DMS114 treated with DMSO at 0.1 percent for 48 hours (cell line): ENCODE data around the gene GPR173.
A peak's percentile ranks its signal among the peaks of the same experiment; 100 is the strongest.

Source experiments
- DNase-seq: peaks from one replicate; lab custom pipeline; 2025; ENCODE audit not compliant: unreplicated experiment; lab: John Stamatoyannopoulos, UW

GPR173 gene

GRCh38 chrX:53071064-53071463 is 22.5 kb downstream of the GPR173 start:
- DNase-seq, result no peak

GRCh38 chrX:53071604-53072417 is 23.2 kb downstream of the GPR173 start:
- DNase-seq, result peak; percentile 45

DNA sequence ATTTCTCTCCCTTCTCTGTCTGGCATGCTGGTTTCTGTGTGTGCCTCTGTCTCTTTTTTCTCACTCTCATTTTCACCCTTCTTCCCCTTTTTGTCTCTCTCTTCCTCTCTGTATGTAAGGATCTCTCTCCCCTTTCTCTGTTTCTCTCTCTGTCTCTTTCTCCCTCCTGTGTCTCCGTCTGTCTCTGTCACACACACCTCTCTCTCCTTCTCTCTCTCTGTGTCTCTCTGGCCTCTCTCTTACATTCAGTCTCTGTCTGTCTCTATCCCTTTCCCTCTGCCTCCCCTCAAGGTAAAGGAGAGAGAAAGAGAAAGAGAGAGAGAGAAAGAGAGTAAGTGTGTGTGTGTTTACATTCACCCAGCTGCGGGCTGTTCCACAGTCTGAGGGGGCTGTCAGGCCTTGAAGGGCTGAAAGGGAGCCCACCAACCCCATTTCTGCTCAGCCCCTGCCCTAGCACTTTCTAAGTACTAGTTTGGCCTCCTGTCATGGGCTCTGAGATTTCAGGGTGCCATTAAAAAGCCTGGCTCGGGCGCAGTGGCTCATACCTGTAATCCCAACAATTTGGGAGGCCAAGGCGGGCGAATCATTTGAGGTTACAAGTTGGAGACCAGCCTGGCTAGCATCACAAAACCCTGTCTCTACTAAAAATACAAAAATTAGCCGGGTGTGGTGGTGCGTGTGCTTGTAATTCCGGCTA is 24.0 kb downstream of the GPR173 start:
- no peak for DNase-seq

DNA sequence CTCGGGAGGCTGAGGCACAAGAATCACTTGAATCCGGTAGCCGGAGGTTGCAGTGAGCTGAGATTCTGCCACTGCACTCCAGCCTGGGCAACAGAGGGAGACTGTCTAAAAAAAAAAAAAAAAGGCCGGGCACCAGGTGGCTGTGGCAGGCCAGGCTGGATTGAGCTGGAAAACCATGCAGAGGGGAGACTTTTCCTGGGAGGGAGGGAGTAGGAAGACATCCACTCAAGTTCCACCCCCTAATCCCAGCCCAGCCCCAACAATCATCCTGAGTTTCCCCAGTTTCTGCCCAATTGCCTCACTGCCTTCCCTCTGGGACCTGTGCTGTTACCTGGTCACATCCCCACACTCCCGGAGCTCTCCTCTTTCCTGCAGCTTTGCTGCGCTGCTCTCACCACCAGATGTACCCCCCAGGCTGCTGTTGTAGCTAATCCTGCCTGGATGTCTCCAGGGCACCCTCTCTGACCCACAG is 24.6 kb downstream of the GPR173 start:
- DNase-seq, result no peak

- DNase-seq, result no peak
Observed at GRCh38 chrX:53075011-53075410, 26.4 kb downstream of the GPR173 start.

DNA sequence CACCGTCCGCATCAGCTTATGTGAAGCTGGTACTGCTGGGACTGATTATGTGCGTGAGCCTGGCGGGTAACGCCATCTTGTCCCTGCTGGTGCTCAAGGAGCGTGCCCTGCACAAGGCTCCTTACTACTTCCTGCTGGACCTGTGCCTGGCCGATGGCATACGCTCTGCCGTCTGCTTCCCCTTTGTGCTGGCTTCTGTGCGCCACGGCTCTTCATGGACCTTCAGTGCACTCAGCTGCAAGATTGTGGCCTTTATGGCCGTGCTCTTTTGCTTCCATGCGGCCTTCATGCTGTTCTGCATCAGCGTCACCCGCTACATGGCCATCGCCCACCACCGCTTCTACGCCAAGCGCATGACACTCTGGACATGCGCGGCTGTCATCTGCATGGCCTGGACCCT is 28.1 kb downstream of the GPR173 start:
- DNase-seq, result no peak

DNA sequence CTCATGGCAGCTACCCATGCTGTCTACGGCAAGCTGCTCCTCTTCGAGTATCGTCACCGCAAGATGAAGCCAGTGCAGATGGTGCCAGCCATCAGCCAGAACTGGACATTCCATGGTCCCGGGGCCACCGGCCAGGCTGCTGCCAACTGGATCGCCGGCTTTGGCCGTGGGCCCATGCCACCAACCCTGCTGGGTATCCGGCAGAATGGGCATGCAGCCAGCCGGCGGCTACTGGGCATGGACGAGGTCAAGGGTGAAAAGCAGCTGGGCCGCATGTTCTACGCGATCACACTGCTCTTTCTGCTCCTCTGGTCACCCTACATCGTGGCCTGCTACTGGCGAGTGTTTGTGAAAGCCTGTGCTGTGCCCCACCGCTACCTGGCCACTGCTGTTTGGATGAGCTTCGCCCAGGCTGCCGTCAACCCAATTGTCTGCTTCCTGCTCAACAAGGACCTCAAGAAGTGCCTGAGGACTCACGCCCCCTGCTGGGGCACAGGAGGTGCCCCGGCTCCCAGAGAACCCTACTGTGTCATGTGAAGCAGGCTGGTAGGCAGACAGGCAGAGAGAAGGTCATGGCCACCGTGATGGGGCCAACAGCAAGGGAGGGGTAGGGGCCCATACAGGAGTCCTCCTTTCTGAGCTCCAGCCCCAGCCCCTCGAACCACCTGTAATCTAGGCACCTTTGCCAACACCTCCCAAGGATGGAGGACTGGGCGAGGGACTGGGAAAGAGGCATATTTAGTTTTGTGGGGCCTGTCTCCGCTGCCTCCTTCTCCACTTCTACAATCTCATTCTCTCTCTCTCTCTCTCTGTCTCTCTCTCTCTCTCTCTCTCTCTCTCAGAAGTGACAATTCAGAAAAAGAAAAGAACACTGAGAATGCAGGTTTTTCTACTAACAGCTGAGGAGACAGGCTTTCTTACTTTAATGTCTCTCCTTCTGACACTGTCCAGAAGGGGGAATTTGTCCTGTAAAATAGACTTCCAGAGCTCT is 28.9 kb downstream of the GPR173 start:
- DNase-seq, result no peak

- DNase-seq, result no peak
Observed at GRCh38 chrX:53078943-53079342, 30.4 kb downstream of the GPR173 start.

- no peak for DNase-seq
Observed at GRCh38 chrX:53080628-53081580, 32.3 kb downstream of the GPR173 start.

GRCh38 chrX:53081925-53082772 is 33.6 kb downstream of the GPR173 start, which contains the start of gene TSPYL2:
TSS of gene TSPYL2 (plus strand) at chrX:53082367. CDS start at chrX:53082499, 132 bp downstream.
- DNase-seq, result peak; percentile 92

DNA sequence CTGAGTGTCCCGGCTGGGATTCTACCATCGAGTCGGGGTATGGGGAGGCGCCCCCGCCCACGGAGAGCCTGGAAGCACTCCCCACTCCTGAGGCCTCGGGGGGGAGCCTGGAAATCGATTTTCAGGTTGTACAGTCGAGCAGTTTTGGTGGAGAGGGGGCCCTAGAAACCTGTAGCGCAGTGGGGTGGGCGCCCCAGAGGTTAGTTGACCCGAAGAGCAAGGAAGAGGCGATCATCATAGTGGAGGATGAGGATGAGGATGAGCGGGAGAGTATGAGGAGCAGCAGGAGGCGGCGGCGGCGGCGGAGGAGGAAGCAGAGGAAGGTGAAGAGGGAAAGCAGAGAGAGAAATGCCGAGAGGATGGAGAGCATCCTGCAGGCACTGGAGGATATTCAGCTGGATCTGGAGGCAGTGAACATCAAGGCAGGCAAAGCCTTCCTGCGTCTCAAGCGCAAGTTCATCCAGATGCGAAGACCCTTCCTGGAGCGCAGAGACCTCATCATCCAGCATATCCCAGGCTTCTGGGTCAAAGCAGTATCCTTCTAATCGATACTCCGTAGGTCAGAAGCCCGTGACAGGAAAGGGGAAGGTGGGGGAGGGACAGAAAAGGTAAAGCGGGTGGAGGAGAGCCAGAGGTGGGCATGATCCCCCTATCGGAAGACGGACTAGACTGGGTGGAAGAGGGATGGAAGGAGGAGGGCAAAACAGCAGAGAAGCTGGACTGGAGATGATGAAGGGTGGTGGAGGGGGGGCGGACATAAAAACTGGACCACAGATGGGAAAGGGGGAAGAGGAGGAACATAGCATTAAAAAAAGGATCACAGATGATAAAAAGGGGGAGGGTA is 34.4 kb downstream of the GPR173 start:
- no peak for DNase-seq

DNA sequence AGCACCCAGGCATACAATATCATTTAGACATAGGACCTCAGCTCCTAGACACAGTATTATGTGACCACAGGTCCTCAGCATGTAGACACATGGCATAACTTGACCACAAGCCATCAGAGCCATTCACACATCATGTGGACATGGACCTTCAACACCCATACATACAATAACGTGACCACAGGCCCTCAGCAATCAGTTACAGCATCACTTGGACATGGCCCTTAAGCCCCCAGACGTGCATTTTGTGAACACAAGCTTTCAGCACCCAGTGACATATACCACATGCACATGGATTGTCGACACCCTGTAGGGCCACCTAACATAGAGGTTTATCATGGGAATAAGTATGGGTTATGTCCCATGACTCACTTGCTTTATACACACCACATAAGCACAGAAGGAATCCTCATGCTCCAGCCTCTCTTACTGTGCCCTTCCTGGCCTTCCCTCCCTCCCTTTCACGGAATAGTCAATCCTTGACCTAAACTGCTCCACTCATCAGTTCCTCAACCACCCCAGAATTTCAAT is 35.5 kb downstream of the GPR173 start:
- no peak for DNase-seq

DNA sequence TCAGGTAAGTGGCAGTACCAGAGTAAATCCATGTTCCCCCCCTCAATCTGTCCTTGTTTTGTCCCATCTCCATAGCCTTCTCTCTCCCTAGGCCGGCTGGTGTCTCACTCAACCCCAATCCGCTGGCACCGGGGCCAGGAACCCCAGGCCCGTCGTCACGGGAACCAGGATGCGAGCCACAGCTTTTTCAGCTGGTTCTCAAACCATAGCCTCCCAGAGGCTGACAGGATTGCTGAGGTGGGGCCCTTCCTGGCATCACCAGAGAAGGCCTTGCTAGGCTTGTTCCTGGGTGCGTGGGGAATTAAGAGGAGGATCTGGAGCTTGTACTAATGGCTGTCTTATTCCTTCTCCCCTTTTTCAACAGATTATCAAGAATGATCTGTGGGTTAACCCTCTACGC is 36.3 kb downstream of the GPR173 start:
- DNase-seq, result no peak

GRCh38 chrX:53085661-53086229 is 37.2 kb downstream of the GPR173 start:
- no peak for DNase-seq

GRCh38 chrX:53086464-53086863 is 37.9 kb downstream of the GPR173 start:
- DNase-seq, result no peak

- no peak for DNase-seq
Observed at GRCh38 chrX:53087388-53087831, 38.8 kb downstream of the GPR173 start.
